ENCODE data around the gene WWOX.
"Not testable (repeated sequence)": the region's sequence is repeated elsewhere in the genome, so short reads cannot be mapped to it uniquely, and the experiment has no call there.

Gene WWOX

DNA sequence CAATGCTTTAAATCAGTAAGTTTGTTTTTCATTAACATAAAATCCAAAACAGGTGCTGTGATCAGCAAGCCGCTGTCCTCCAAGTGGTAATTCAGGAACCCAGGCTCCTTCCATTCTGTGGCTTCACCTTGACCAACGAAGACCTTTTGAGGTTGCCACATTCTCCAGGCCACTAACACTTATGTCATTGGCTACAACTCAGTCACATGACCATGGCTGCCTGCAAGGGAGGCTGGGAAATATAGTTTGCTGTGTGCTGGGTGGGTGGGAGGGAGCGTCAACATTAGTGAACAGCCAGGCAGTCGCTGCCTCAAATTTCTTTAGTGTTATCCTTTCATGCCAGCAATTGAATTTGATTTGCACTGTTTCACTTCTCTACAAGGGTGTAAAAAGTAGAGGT is 951.9 kb downstream of the WWOX start:
- TF ChIP-seq CTCF (IDR thresholded peaks at IDR 0.05; ENCODE audit: control insufficient read depth, extremely low read depth, insufficient read depth): no peak
- H3K4me3 ChIP-seq (ENCODE audit: low read depth, low read length): no peak overlapping the region
- DNase-seq (ENCODE audit: low read depth): no peak

GRCh38 chr16:79052198-79052597 is 952.7 kb downstream of the WWOX start:
- not testable (repeated sequence) for H3K4me3 ChIP-seq (ENCODE audit: low read depth, low read length); DNase-seq (ENCODE audit: low read depth)

GRCh38 chr16:79053577-79053976 is 954.1 kb downstream of the WWOX start:
- TF ChIP-seq CTCF (IDR thresholded peaks at IDR 0.05; ENCODE audit: control insufficient read depth, extremely low read depth, insufficient read depth): no peak
- H3K4me3 ChIP-seq (ENCODE audit: low read depth, low read length): no peak overlapping the region
- no peak for DNase-seq (ENCODE audit: low read depth)

GRCh38 chr16:79054211-79054984 is 954.9 kb downstream of the WWOX start:
- DNase-seq (ENCODE audit: low read depth): no peak
- no peak for TF ChIP-seq CTCF (IDR thresholded peaks at IDR 0.05; ENCODE audit: control insufficient read depth, extremely low read depth, insufficient read depth)
- H3K4me3 ChIP-seq (ENCODE audit: low read depth, low read length): no peak overlapping the region

- no peak overlapping the region for H3K4me3 ChIP-seq (ENCODE audit: low read depth, low read length)
Observed at GRCh38 chr16:79055251-79055970, 956.0 kb downstream of the WWOX start.

DNA sequence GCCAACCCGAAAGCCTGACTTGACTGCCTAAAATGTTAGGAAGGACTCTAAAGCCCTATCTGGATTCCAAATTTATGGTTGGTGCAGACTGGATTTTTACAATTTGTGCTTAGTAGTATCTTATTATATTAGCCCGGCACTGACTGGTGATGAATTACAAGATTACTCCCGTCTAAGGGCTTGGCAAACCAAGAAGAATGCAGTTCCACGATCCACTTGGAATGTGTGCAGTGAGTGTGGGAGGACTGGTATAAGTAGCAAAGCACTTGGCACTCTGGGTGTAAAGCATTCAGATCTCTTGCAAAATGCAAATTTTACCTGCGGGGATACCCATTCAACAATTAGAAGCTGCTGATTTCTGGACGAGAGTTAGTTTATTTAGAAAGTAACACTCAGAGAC is 961.7 kb downstream of the WWOX start:
- no peak for DNase-seq (ENCODE audit: low read depth)
- no peak for TF ChIP-seq CTCF (IDR thresholded peaks at IDR 0.05; ENCODE audit: control insufficient read depth, extremely low read depth, insufficient read depth)

More at GRCh38 chr16:79055251-79055970, 956.0 kb downstream of the WWOX start:
- TF ChIP-seq CTCF (IDR thresholded peaks at IDR 0.05; ENCODE audit: control insufficient read depth, extremely low read depth, insufficient read depth): no peak
- DNase-seq (ENCODE audit: low read depth): no peak

GRCh38 chr16:79062336-79062735 is 962.9 kb downstream of the WWOX start:
- no peak overlapping the region for H3K4me3 ChIP-seq (ENCODE audit: low read depth, low read length)
- DNase-seq (ENCODE audit: low read depth): no peak
- TF ChIP-seq CTCF (IDR thresholded peaks at IDR 0.05; ENCODE audit: control insufficient read depth, extremely low read depth, insufficient read depth): no peak

More for the DNA sequence above, 961.7 kb downstream of the WWOX start:
- H3K4me3 ChIP-seq (ENCODE audit: low read depth, low read length): no peak overlapping the region

All from LNCaP clone FGC (cell line).